GM19328 (cell line): ENCODE results near the gene NDUFAB1.
"Not testable (repeated sequence)": the region's sequence is repeated elsewhere in the genome, so short reads cannot be mapped to it uniquely, and the experiment has no call there.

Source experiments
- ATAC-seq: cut with Tn5 transposase; IDR thresholded peaks from one replicate; pipeline ENCODE4 v1.9.1; 2021; ENCODE audit warnings: mild to moderate bottlenecking, moderate library complexity; ENCODE audit not compliant: unreplicated experiment

Gene NDUFAB1

DNA sequence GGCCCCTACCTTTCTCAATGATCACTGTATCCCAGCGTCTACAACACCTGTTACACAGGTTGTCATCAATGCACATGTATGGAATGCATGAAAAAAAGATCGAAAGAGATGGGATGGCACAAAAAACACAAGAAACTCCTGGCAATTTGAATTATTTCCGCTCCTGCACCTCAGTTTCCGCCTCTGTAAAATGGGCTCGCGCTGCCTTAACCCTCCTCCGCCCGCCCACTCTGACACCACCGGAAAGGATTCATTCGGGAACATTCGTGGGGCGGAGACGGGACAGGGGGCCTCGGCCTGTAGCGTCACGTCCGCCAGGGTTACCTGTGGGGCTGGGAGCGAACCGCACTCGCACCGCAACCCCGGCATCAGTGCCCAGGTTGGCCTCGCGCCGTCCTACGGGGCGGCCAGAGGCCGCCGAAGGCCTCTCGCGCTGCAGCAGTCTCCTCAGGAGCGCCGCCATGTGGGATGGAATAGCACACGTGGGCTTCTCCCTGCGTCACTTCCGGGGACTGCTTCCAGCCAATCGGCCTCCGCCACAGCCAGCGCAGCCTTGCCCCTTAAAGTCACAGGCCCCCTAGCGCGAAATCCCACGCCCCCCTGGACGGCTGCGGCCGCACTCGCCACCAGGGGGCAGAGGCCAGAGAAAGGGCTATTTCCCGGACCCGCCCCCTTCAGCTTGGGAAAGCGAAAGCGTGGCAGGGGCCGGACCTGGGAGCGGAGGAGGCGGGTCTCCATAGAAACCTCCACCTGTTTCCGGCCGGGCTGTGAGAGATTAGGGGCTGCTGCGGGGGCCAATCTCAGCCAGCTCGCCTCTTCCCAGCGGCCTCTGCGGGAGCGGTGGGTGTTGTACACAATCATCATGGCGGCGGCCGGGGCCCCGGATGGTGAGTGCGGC, 39.0 kb downstream of the NDUFAB1 start, which contains the start of the genes EARS2 and UBFD1:
TSS of gene EARS2 (minus strand) at position 470 of the 898 bp plus-strand sequence. CDS start at position 463, 7 bp downstream.
TSS of gene UBFD1 (plus strand) at position 847 of the 898 bp plus-strand sequence. CDS start at position 863, 16 bp downstream.
- peak; percentile 83 for ATAC-seq

DNA sequence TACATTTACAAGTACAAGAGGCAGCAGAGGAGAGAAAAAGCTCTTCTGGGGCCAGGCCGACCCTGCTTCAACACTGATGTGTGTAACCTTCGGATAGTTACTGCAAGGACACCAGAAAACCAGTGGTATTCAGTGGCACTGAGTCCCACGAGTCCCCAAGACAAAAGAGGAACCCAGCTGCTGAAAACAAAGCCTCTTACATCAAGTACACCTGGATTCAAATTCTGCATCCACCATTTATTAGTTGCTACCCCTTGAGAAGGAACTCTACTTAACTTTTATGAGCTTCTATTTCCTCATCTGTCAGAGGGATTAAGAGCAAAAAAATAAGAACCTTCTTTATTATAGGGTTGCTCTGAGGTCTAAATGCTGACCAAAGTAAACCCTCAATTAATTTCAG, 41.6 kb downstream of the NDUFAB1 start:
- ATAC-seq = no peak

DNA sequence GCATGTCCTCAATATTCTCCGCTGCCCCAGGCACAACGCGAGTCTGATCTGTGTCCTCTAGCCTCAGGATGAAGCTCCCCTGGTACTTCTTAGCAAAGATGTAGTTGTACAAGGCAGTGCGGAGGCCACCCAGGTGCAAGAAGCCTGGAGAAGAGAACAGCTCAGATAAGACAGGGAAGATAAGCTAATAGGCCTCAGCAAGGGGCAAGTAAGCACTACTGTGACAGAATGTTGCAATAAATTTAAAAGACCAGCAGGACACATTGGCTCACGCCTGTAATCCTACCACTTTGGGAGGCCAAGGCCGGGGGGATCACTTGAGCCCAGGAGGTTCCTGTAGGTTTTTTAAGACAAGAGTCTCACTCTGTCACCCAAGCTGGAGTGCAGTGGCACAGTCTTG, 44.0 kb downstream of the NDUFAB1 start:
- no peak for ATAC-seq

DNA sequence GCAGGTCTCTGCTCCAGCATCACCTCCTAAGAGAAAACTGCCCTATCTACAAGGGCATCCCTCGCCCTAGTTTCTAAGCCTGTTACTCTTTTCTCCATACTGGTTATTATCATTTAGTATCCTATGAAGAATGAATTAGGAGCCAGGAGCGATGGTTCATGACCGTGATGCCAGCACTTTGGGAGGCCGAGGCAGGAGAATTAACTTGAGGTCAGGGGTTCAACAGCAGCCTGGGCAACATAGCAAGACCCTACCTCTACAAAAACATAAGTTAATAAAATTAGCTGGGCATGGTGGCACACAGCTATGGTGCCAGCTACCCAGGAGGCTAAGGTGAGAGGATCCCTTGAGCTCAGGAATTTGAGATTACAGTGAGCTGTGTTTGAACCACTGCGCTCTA, 46.2 kb downstream of the NDUFAB1 start:
- no peak for ATAC-seq

GRCh38 chr16:23544436-23544835, 51.7 kb downstream of the NDUFAB1 start:
- no peak for ATAC-seq

GRCh38 chr16:23540817-23541178, 55.3 kb downstream of the NDUFAB1 start:
- ATAC-seq = not testable (repeated sequence)

- no peak for ATAC-seq
Measured at GRCh38 chr16:23539984-23540816, 55.9 kb downstream of the NDUFAB1 start.

GRCh38 chr16:23538919-23539278, 57.2 kb downstream of the NDUFAB1 start:
- ATAC-seq = no peak

GRCh38 chr16:23537390-23537789, 58.7 kb downstream of the NDUFAB1 start:
- no peak for ATAC-seq

GRCh38 chr16:23535901-23536300, 60.2 kb downstream of the NDUFAB1 start:
- no peak for ATAC-seq

GRCh38 chr16:23534868-23535860, 61.0 kb downstream of the NDUFAB1 start:
- no peak for ATAC-seq

DNA sequence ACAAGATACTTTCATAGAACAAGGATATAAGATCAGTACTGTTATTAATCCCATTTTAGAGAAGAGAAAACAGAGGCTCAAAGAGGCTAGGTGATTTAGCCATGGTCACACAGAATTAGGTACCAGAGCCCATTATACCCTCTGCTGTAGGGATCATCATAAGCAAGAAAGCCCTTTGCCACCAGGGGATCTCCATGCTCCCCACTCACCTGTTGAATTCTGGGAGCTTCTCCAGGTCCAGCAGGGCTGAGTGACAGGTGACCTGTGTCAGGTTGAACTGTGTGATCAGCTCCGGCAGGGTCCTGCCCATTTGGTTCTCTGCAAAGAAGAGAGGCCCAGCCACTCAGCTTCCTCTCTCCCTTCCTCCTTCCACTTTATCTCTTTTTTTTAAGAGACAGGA, 63.7 kb downstream of the NDUFAB1 start:
- no peak for ATAC-seq
